Body of pancreas (tissue), 4 donors: ENCODE measurements around the gene FOXL1.

Experiments used
- POLR2A ChIP-seq, 3 donors: fragments of 450-650 bp; IDR thresholded peaks; one replicate each; pipeline ENCODE4 v1.6.1; 2016; ENCODE audit warnings: antibody characterized with exemption in 3 of 3, mild to moderate bottlenecking in 2 of 3
- TF ChIP-seq, protein P1 (sequence below), 7 experiments: fragments of 450-650 bp in 4 of 7; fragments of 200-600 bp in 3 of 7; sonication (generic) in 3 of 7; IDR thresholded peaks; one replicate each; pipeline ENCODE4 v1.5.1; 2016 to 2019; ENCODE audit warnings: antibody characterized with exemption in 7 of 7

- TF ChIP-seq, protein P1, sequence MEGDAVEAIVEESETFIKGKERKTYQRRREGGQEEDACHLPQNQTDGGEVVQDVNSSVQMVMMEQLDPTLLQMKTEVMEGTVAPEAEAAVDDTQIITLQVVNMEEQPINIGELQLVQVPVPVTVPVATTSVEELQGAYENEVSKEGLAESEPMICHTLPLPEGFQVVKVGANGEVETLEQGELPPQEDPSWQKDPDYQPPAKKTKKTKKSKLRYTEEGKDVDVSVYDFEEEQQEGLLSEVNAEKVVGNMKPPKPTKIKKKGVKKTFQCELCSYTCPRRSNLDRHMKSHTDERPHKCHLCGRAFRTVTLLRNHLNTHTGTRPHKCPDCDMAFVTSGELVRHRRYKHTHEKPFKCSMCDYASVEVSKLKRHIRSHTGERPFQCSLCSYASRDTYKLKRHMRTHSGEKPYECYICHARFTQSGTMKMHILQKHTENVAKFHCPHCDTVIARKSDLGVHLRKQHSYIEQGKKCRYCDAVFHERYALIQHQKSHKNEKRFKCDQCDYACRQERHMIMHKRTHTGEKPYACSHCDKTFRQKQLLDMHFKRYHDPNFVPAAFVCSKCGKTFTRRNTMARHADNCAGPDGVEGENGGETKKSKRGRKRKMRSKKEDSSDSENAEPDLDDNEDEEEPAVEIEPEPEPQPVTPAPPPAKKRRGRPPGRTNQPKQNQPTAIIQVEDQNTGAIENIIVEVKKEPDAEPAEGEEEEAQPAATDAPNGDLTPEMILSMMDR (IDR thresholded peaks at IDR 0.05): no peak
- TF ChIP-seq POLR2A (IDR thresholded peaks at IDR 0.05): no peak
Measured at GRCh38 chr16:86537486-86537885, 40.9 kb upstream of the FOXL1 start.
